Stomach (tissue), 9 donors: ENCODE measurements around the gene CRKL. TPM values are rescaled to one million over a fixed set of nuclear protein-coding genes. Genes with fewer than 3 reads are reported as not detected.

Experiments
- DNase-seq, 2 donors: peaks; one replicate each; pipeline versions ENCODE4 v3.0.0 to v3.0.0-alpha.2; 2013 to 2019
- H3K27ac ChIP-seq, 5 donors: fragments of 200-600 bp in 4 of 5; sonication (generic) in 4 of 5; one replicate each; pipeline ENCODE4 v1.5.1; 2013 to 2019; ENCODE audit warnings: mild to moderate bottlenecking in 1 of 5, moderate library complexity in 1 of 5
- H3K27me3 ChIP-seq, 3 donors: fragments of 200-600 bp; sonication (generic); one replicate each; pipeline ENCODE4 v1.5.1; 2017 to 2019; ENCODE audit warnings: mixed run types in 1 of 3
- H3K36me3 ChIP-seq, 4 donors: fragments of 200-600 bp; sonication (generic); 1 replicate in 3 of 4; 2 replicates in 1 of 4; pipeline ENCODE4 v1.5.1; 2016 to 2019
- H3K4me1 ChIP-seq, 4 donors: fragments of 200-600 bp; sonication (generic); one replicate each; pipeline ENCODE4 v1.5.1; 2016 to 2019
- H3K4me3 ChIP-seq, 4 donors: fragments of 200-600 bp; sonication (generic) in 3 of 4; one replicate each; pipeline ENCODE4 v1.5.1; 2016 to 2019; ENCODE audit warnings: mild to moderate bottlenecking in 1 of 4
- H3K9me3 ChIP-seq, 4 donors: fragments of 200-600 bp; sonication (generic); one replicate each; pipeline ENCODE4 v1.5.1; 2016 to 2019
- CTCF ChIP-seq, 7 experiments: fragments of 450-650 bp in 4 of 7; fragments of 200-600 bp in 3 of 7; sonication (generic) in 3 of 7; IDR thresholded peaks; one replicate each; pipeline ENCODE4 v1.5.1; 2016 to 2019; ENCODE audit warnings: antibody characterized with exemption in 7 of 7, control low read depth in 2 of 7, mild to moderate bottlenecking in 1 of 7
- EP300 ChIP-seq: sonication (generic); formaldehyde crosslinking; IDR thresholded peaks from one replicate; pipeline ENCODE4 v1.6.1; 2017; ENCODE audit warnings: antibody characterized with exemption
- POLR2A ChIP-seq, 4 donors: fragments of 450-650 bp; IDR thresholded peaks; one replicate each; pipeline ENCODE4 v1.6.1; 2016; ENCODE audit warnings: antibody characterized with exemption in 4 of 4, control low read depth in 2 of 4, mild to moderate bottlenecking in 1 of 4, moderate library complexity in 1 of 4
- POLR2AphosphoS5 ChIP-seq, 3 donors: sonication (generic); formaldehyde crosslinking; IDR thresholded peaks; one replicate each; pipeline ENCODE4 v1.6.1; 2016; ENCODE audit warnings: antibody characterized with exemption in 3 of 3
- WGBS, 5 donors: extraction: QIAGEN DNeasy Blood & Tissue Kit in 3 of 5; methylation state at CpG; one replicate each; pipeline versions ENCODE4 v1.1.5 to v1.1.7; 2013 to 2018; 5-methylcytosine and 5-hydroxymethylcytosine counted together
- intact Hi-C: fragments of 100-400 bp; cut with DNase I; formaldehyde crosslinking; loops from one replicate; pipeline ENCODE4 v1.15.1; 2023; ENCODE audit warnings: low total_unique reads
- polyA plus RNA-seq, 3 donors: library from polyadenylated mRNA; stranded (reverse); fragments of 200-250 nt; gene quantifications; one replicate each; pipeline ENCODE4 v1.2.3, GENCODE V29; 2013
- total RNA-seq, 5 donors: library from RNA; depleted of rRNA; stranded (reverse); fragments of >200 nt; gene quantifications; one replicate each; pipeline versions ENCODE4 v1.1.0 to v1.2.3, GENCODE V29; 2014 to 2016
- donor health status: healthy with polysubstance abuse.
- donor health status: Bipolar disorder and iron deficiency.
- donor health status: healthy.

Gene CRKL
- total and polyA plus RNA-seq, 8 donors, result 11.6 to 60.3 (median 21.6) TPM

- no peak overlapping the region for H3K27ac ChIP-seq
- H3K9me3 ChIP-seq, result no peaks in the 10 kb centered on the region
- peak in 1 of 2 donors; percentile 62 for DNase-seq
- TF ChIP-seq EP300 (no peak), CTCF (IDR thresholded peaks at IDR 0.05) (no peak), POLR2AphosphoS5 (IDR thresholded peaks at IDR 0.05) (no peak), POLR2A (IDR thresholded peaks at IDR 0.05) (no peak)
- 78 to 88% (median 85%) methylated on average over 13 of the region's 13 CpGs for WGBS, 5 donors
- H3K36me3 ChIP-seq, result peaks cover 26 to 54% (median 52%) of the 10 kb centered on the region in 4 donors
- H3K27me3 ChIP-seq, result no peaks in the 10 kb centered on the region
- H3K4me1 ChIP-seq, result peaks cover 25 to 49% (median 34%) of the 10 kb centered on the region in 4 donors
- intact Hi-C loops, result no loop called here
- H3K4me3 ChIP-seq, result no peak overlapping the region
Observed at GRCh38 chr22:20952544-20953341, 35.5 kb downstream of the CRKL start.

DNA sequence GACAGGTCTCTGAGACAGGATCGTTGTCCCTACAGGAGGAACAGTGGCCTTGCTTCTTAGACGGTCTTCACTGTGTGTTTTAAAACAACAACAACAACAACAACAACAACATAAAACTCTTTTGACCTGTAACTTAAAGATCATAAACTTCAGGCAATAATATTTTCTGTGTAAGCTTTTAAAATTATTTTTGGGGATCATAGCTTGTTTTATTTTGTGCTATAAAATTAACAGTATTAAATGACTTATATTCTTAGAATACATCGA lies 36.1 kb downstream of the CRKL start:
- peaks cover 29 to 55% (median 39%) of the 10 kb centered on the region in 4 donors for H3K4me1 ChIP-seq
- WGBS, 5 donors, result 69 to 73% (median 71%) methylated on average over 3 of the region's 3 CpGs

DNA sequence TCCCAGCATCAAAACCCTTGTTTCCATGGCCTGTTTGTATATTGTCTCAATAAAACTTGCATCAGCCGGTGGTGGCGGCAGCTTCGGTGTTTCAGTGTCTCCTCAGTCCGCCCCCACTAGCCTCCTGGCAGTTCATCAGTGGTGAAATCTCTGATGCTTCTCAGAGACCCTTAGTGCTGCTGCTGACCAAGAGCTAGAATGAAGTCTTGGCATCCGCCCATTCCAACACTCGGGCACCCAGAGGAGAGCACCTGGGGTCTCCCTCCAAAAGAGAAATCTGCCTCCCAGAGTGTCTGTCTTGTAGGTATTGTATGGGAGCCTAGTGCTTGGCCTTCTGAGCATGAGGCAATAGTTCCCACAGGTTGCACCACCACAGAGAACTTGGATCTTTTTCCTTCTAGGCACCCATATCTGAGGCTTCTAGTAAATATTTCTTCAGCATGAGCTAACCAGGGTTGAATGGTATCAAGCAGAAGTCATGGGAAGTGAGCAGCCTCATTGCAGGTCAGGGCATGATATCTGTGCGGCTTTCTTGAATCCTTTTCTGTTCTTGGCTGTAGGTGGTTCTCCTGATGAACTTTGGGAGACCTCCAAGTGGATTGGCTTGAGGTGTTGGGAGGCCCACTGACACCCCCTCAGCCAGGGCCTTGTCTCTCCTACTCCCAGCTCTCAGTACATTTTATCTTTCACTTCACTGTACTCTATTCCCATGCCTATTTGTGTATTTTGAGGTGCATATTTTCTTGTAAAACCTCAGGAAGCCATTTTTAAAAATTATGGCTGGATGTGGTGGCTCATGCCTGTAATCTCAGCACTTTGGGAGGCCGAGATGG lies 36.7 kb downstream of the CRKL start:
- H3K27me3 ChIP-seq, result no peaks in the 10 kb centered on the region
- H3K9me3 ChIP-seq, result no peaks in the 10 kb centered on the region
- intact Hi-C loops, result no loop called here
- peaks cover 29 to 51% (median 40%) of the 10 kb centered on the region in 4 donors for H3K4me1 ChIP-seq
- H3K4me3 ChIP-seq, result no peak overlapping the region
- DNase-seq, result peak in 1 of 2 donors; percentile 52
- TF ChIP-seq CTCF (IDR thresholded peaks at IDR 0.05) (no peak), EP300 (no peak), POLR2AphosphoS5 (IDR thresholded peaks at IDR 0.05) (no peak), POLR2A (IDR thresholded peaks at IDR 0.05) (no peak)
- H3K27ac ChIP-seq, result no peak overlapping the region
- 84 to 97% (median 93%) methylated on average over 8 of the region's 8 CpGs for WGBS, 5 donors
- peaks cover 26 to 54% (median 52%) of the 10 kb centered on the region in 4 donors for H3K36me3 ChIP-seq

More for the DNA sequence above, 36.1 kb downstream of the CRKL start:
- Histone ChIP-seq H3K4me3 (no peak overlapping the region), H3K36me3 (peaks cover 26 to 54% (median 52%) of the 10 kb centered on the region in 4 donors), H3K9me3 (no peaks in the 10 kb centered on the region), H3K27ac (no peak overlapping the region), H3K27me3 (no peaks in the 10 kb centered on the region)
- intact Hi-C loops, result no loop called here
- TF ChIP-seq POLR2AphosphoS5 (IDR thresholded peaks at IDR 0.05), result no peak
- TF ChIP-seq EP300, result no peak
- no peak for DNase-seq

- intact Hi-C loops, result no loop called here
- H3K27ac ChIP-seq, result no peak overlapping the region
- WGBS, 5 donors, result 67 to 93% (median 90%) methylated on average over 7 of the region's 7 CpGs
- no peaks in the 10 kb centered on the region for H3K27me3 ChIP-seq
- no peaks in the 10 kb centered on the region for H3K9me3 ChIP-seq
- TF ChIP-seq POLR2AphosphoS5 (IDR thresholded peaks at IDR 0.05), result no peak
- TF ChIP-seq POLR2A (IDR thresholded peaks at IDR 0.05), result no peak
- TF ChIP-seq CTCF (IDR thresholded peaks at IDR 0.05), result no peak
- no peak for TF ChIP-seq EP300
- DNase-seq, result no peak
- H3K36me3 ChIP-seq, result peaks cover 13 to 38% (median 37%) of the 10 kb centered on the region in 4 donors
- H3K4me1 ChIP-seq, result peaks cover 29 to 46% (median 39%) of the 10 kb centered on the region in 4 donors
- no peak overlapping the region for H3K4me3 ChIP-seq
Observed at GRCh38 chr22:20955548-20955947, 38.3 kb downstream of the CRKL start.
